B cell (primary cell): ENCODE data around the gene M1AP.

ENCODE experiments used
- EZH2 ChIP-seq: IDR thresholded peaks from 2 replicates; pipeline ENCODE4 v1.6.1; 2012; ENCODE audit warnings: borderline replicate concordance, low read depth, mild to moderate bottlenecking, moderate library complexity, low read length; ENCODE audit not compliant: insufficient read depth, poor library complexity, severe bottlenecking
- TF ChIP-seq, protein P1 (sequence below): fragments of 200-600 bp; IDR thresholded peaks from one replicate; pipeline ENCODE4 v1.8.0; 2022; ENCODE audit warnings: antibody characterized with exemption, mild to moderate bottlenecking

DNA sequence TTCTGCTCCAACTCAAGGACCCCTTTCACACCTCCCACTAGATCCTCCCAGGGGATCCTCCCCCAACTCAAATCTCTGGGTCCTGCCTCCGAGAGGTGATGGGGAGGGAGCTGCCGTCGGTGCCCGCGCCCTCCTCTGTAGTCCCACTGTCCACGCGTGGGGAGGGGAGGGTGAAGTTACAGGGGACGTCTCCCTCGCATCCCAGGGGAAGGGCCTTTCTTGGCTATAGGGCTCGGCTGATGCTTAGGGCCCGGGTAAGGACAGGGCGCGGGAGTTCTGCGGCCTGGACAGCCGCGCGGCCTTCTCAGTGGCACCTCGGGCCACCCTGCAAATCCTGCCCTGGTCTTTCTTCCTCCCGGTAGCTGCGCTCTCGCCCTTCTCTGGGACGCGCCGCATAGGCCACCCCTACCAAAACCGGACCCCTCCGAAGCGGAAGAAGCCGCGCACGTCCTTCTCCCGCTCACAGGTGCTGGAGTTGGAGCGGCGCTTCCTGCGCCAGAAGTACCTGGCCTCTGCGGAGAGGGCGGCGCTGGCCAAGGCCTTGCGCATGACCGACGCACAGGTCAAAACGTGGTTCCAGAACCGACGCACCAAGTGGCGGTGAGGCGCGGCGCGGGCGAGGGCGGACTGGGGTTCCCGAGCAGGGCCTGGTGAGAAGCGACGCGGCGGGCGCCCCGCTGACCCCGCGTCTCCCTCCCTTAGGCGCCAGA is 132.7 kb downstream of the M1AP start:
- TF ChIP-seq, protein P1, sequence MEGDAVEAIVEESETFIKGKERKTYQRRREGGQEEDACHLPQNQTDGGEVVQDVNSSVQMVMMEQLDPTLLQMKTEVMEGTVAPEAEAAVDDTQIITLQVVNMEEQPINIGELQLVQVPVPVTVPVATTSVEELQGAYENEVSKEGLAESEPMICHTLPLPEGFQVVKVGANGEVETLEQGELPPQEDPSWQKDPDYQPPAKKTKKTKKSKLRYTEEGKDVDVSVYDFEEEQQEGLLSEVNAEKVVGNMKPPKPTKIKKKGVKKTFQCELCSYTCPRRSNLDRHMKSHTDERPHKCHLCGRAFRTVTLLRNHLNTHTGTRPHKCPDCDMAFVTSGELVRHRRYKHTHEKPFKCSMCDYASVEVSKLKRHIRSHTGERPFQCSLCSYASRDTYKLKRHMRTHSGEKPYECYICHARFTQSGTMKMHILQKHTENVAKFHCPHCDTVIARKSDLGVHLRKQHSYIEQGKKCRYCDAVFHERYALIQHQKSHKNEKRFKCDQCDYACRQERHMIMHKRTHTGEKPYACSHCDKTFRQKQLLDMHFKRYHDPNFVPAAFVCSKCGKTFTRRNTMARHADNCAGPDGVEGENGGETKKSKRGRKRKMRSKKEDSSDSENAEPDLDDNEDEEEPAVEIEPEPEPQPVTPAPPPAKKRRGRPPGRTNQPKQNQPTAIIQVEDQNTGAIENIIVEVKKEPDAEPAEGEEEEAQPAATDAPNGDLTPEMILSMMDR: no peak
- peak; percentile 56 for TF ChIP-seq EZH2
